Measurements from ENCODE around the gene GCN1.
A peak's percentile ranks its signal among the peaks of the same experiment; 100 is the strongest.
"Not testable (repeated sequence)": the region's sequence is repeated elsewhere in the genome, so short reads cannot be mapped to it uniquely, and the experiment has no call there.

The GCN1 gene

DNA sequence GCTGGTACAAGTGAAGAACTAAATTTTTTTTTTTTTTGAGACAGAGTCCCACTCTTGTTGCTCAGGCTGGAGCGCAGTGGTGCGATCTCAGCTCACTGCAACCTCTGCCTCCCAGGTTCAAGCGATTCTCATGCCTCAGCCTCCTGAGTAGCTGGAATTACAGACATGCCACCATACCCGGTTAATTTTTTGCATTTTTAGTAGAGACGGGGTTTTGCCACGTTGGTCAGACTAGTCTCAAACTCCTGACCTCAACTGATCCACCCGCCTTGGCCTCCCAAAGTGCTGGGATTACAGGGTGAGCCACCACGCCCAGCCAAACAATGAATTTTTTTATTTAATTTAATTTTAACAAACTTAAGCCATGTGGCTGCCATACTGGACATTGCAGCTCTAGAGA lies 1.2 kb downstream of the GCN1 start:
- not testable (repeated sequence) for DNase-seq (ENCODE audit: extremely low spot score, insufficient read length, low read depth); FAIRE-seq

DNA sequence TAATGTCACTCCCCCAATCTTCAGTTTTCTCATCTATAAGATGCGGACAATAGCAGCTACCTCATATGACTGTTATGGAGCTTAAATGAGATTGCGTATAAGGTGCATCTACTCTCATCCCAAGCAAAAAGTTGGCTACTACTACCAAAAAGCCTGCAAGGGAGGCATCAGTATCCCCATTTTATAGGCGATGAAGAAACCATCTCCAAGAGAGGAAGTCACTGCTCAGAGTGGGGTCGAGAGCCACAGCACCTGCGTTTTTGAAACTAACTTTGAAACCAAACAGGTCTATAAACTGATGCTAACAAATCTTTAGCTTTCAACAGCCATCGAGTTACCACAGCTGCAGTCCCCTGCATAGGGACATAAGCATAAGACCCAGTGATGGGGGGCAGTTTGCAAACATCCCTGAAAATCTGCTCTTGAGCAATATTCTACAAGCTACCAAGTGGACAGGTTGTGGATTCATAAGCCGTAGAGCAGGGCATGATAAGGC lies 3.5 kb downstream of the GCN1 start:
- no peak for FAIRE-seq
- no peak for DNase-seq (ENCODE audit: extremely low spot score, insufficient read length, low read depth)

DNA sequence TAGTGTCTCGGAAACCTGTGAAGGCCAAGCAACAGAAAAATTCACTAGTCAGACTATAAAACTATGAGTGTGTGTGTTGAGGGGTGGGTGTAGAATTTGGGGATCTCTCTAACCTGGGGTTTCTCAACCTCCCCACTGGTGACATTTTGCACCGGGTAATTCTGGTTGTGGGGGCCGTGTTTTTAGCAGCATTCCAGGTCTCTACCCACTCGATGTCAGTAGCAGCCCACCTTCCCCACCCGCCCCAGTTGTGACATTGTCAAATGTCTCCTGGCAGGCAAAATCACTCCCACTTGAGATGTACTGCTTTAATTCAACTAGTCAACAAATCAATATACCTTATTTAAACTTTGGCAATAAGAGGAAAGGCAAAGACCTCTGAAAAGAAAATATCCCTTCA lies 4.1 kb downstream of the GCN1 start:
- no peak for FAIRE-seq
- DNase-seq (ENCODE audit: extremely low spot score, insufficient read length, low read depth) = no peak

DNA sequence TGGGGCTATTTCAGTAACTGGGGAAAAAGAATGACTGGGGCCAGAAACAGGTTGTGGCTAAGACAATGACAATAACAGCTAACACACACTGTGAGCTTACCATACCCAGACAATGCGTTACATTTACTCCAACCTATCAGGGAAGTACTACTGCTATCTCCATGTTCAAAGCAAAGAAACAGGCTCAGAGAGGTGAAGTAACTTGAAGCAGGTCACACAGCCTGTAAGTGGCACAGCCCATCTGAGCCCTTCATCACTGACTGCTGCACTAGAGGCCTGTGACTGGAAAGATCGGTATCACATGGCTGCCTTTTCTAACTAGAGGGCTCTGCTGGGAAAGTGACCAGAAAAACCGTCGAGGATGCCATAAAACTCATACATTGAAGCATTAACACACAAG lies 7.9 kb downstream of the GCN1 start:
- FAIRE-seq (no peak), DNase-seq (ENCODE audit: extremely low spot score, insufficient read length, low read depth) (no peak)

- DNase-seq (ENCODE audit: extremely low spot score, insufficient read length, low read depth) = no peak
- FAIRE-seq = no peak
These were observed 11.3 kb downstream of the GCN1 start for GRCh38 chr12:120183211-120183631.

DNA sequence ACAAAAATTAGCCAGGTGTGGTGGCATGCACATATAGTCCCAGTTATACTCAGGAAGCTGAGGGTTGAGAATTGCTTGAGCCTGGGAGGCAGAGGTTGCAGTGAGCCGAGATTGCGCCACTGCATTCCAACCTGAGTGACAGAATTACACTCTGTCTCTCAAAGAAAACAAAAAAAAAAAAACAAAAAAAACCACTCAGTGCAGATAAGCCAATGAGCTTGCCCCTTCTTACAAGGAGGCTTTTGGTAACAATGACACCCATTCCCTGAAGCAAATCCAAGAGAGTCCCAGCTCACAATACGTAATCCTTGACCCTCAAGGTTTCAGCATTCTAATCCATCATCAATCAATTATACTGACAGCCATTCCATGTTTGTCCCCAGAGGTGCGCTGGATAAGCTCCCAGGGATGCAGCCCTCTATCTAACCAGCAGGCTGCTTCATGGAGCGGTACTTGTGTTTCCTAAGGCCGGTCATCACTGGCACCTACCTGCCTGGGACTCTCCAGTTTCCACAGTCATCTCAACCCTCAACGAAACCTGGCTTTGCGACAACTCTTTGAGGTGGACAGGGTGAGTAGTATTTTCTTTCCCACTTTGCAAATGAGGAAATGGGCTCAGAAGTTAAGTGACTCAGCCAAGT lies 12.4 kb downstream of the GCN1 start:
- DNase-seq (ENCODE audit: extremely low spot score, insufficient read length, low read depth) = no peak
- no peak for FAIRE-seq

GRCh38 chr12:120180975-120181374 lies 13.5 kb downstream of the GCN1 start:
- DNase-seq (ENCODE audit: extremely low spot score, insufficient read length, low read depth) (no peak), FAIRE-seq (no peak)

GRCh38 chr12:120175537-120175936 lies 19.0 kb downstream of the GCN1 start:
- FAIRE-seq (no peak), DNase-seq (ENCODE audit: extremely low spot score, insufficient read length, low read depth) (no peak)

GRCh38 chr12:120175062-120175461 lies 19.5 kb downstream of the GCN1 start:
- no peak for FAIRE-seq

GRCh38 chr12:120172053-120172452 lies 22.5 kb downstream of the GCN1 start:
- DNase-seq (ENCODE audit: extremely low spot score, insufficient read length, low read depth) (no peak), FAIRE-seq (no peak)

More at GRCh38 chr12:120175062-120175461, 19.5 kb downstream of the GCN1 start:
- DNase-seq (ENCODE audit: extremely low spot score, insufficient read length, low read depth) = no peak

- DNase-seq (ENCODE audit: extremely low spot score, insufficient read length, low read depth) (no peak), FAIRE-seq (no peak)
These were observed 23.9 kb downstream of the GCN1 start for GRCh38 chr12:120170631-120171030.

- FAIRE-seq (no peak), DNase-seq (ENCODE audit: extremely low spot score, insufficient read length, low read depth) (no peak)
These were observed 24.6 kb downstream of the GCN1 start for GRCh38 chr12:120169946-120170345.

DNA sequence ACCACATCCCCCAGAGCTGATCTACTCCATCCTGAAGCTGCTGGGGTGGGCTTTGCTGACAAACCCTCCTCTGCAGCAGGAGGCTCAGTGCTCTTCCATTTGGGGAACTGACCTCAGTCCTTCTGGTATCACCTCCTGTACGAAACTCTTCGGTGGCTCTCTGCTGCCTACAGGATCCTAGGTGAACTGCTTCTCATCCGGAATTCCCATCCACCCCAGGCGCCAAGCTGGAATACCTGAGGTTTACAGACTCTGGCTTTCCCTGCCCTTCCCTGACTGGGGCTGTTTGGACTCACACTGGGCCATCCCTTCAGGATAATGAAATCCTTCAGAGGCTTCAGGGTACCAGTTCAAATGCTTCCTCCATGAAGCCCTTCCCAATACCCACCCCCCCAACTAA lies 26.2 kb downstream of the GCN1 start:
- no peak for DNase-seq (ENCODE audit: extremely low spot score, insufficient read length, low read depth)
- no peak for FAIRE-seq

DNA sequence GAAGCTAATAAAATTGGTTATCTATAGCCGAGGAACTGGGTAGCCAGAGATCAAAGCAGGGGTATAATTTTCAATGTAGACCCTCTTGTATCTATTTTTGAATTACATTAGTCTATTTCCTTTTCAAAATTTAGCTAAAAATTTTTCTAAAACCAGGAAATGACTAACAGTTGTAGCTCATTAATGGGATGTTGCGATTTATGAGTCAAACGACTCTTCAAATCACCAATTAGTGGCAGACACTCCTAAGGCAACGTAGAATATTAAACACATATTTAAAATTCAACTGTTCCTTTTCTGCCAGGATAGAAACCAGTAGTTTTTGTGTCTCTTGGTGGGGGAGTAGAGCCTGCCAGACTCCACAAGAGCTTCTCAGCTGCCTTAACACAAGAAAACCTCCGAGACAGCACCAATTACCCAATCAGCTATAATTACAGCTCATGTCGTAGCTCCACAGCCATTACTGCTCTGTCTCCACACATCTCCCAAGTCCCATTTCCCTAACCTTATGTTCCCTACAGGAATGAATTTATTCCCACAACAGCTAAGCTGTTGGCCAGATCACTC lies 26.9 kb downstream of the GCN1 start:
- DNase-seq (ENCODE audit: extremely low spot score, insufficient read length, low read depth) (no peak), FAIRE-seq (peak; percentile 49)

DNA sequence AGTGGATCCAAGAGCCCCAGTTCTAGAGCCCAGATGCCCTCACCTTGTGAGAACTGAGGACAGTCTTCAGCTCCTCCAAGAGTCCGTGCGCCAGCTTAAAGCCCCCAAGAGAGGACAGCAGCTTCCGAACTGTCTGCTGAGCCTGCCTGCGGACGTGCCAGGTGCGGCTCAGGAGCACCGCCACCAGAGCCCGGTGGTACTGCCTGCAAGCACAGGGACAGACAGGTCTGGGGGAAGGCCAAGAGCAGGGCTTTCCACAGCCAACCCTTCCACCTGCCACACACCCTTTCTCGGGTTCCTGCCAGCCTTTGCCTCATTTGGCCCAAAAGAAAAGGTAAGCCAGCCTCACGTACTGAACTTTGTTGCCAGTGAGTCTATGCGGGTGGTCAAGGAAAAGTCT lies 30.2 kb downstream of the GCN1 start:
- FAIRE-seq (no peak), DNase-seq (ENCODE audit: extremely low spot score, insufficient read length, low read depth) (no peak)

GRCh38 chr12:120162763-120163162 lies 31.8 kb downstream of the GCN1 start:
- no peak for FAIRE-seq

GRCh38 chr12:120161852-120162251 lies 32.7 kb downstream of the GCN1 start:
- FAIRE-seq (no peak), DNase-seq (ENCODE audit: extremely low spot score, insufficient read length, low read depth) (no peak)

More at GRCh38 chr12:120162763-120163162, 31.8 kb downstream of the GCN1 start:
- no peak for DNase-seq (ENCODE audit: extremely low spot score, insufficient read length, low read depth)

GRCh38 chr12:120159509-120160237 lies 34.8 kb downstream of the GCN1 start:
- no peak for FAIRE-seq
- no peak for DNase-seq (ENCODE audit: extremely low spot score, insufficient read length, low read depth)

DNA sequence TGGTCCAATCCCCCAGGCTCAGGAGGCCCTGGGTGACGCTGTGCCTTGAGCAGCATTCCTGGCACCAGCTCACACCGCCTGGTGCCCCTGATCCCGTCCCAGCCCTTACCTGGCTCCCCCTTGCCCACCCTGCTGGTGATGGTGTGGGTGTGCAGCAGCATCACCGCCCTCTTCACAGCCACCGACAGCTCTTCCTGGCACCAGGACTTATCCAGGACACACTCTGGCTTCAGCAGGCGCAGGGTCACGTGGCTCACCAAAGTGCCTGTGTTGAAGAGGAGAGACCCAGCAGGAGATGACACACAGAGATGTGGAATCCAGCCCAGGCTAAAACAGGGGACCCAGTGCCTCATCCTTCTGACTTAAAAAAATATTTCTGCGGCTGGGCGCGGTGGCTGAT lies 36.2 kb downstream of the GCN1 start:
- FAIRE-seq (no peak), DNase-seq (ENCODE audit: extremely low spot score, insufficient read length, low read depth) (no peak)

GRCh38 chr12:120157678-120158077 lies 36.8 kb downstream of the GCN1 start:
- no peak for FAIRE-seq
- DNase-seq (ENCODE audit: extremely low spot score, insufficient read length, low read depth) = no peak

All from GM18507 (cell line).